Colonic mucosa (tissue), 4 donors: ENCODE results near the gene PCCA. TPM values are rescaled to one million over a fixed set of nuclear protein-coding genes. Genes with fewer than 3 reads are reported as not detected.
A peak's percentile ranks its signal among the peaks of the same experiment; 100 is the strongest.

Experiments used
- DNase-seq: peaks from one replicate; pipeline ENCODE4 v3.0.0-alpha.2; 2020
- H3K27ac ChIP-seq: fragments of 200-600 bp; one replicate; pipeline ENCODE4 v1.8.0; 2021
- H3K27me3 ChIP-seq: fragments of 200-600 bp; one replicate; pipeline ENCODE4 v1.8.0; 2021
- H3K36me3 ChIP-seq: fragments of 200-600 bp; one replicate; pipeline ENCODE4 v1.8.0; 2021
- H3K4me1 ChIP-seq: fragments of 200-600 bp; one replicate; pipeline ENCODE4 v1.8.0; 2021; ENCODE audit warnings: mild to moderate bottlenecking
- H3K4me3 ChIP-seq: fragments of 200-600 bp; one replicate; pipeline ENCODE4 v1.8.0; 2021
- H3K9ac ChIP-seq, 2 donors: one replicate each; pipeline ENCODE4 v1.7.0; 2013; ENCODE audit warnings: control low read depth in 2 of 2, low read depth in 2 of 2, low read length in 2 of 2
- H3K9me3 ChIP-seq: fragments of 200-600 bp; one replicate; pipeline ENCODE4 v1.8.0; 2021
- CTCF ChIP-seq: fragments of 200-600 bp; IDR thresholded peaks from one replicate; pipeline ENCODE4 v1.8.0; 2022; ENCODE audit warnings: antibody characterized with exemption, mild to moderate bottlenecking
- intact Hi-C: fragments of 100-400 bp; cut with DNase I; formaldehyde crosslinking; loops from one replicate; pipeline ENCODE4 v1.14.1; 2022
- total RNA-seq, 2 donors: library from RNA; stranded (reverse); fragmentation: NEBNext Ultra II Directional in 1 of 2; extraction: Animal tissue kit (Norgen Biotek cat#: 25700) in 1 of 2; gene quantifications; one replicate each; pipeline ENCODE4 v1.2.1, GENCODE V29; 2021
- donor health status: healthy.
- donor health status: DM: no; HTN: no; CAD: no.
- donor health status: DM: no; HTN: no; CAD: no.

The PCCA gene
- total RNA-seq, 2 donors from 2014 or later: 65.5 to 109 TPM

GRCh38 chr13:100537951-100538462 lies 449.1 kb downstream of the PCCA start:
- Histone ChIP-seq H3K27me3 (no peaks in the 10 kb centered on the region), H3K36me3 (no peaks in the 10 kb centered on the region), H3K27ac (no peak overlapping the region), H3K9ac (no peak overlapping the region), H3K9me3 (no peaks in the 10 kb centered on the region), H3K4me3 (no peak overlapping the region), H3K4me1 (no peaks in the 10 kb centered on the region)
- no peak for DNase-seq
- intact Hi-C loops: no loop called here
- no peak for TF ChIP-seq CTCF

GRCh38 chr13:100540621-100541020 lies 451.7 kb downstream of the PCCA start:
- H3K9me3 ChIP-seq: no peaks in the 10 kb centered on the region
- intact Hi-C loops: no loop called here
- no peaks in the 10 kb centered on the region for H3K27me3 ChIP-seq
- H3K4me3 ChIP-seq: no peak overlapping the region
- no peak for TF ChIP-seq CTCF
- H3K36me3 ChIP-seq: no peaks in the 10 kb centered on the region
- H3K9ac ChIP-seq: no peak overlapping the region
- peak; percentile 14 for DNase-seq
- H3K27ac ChIP-seq: no peak overlapping the region
- no peaks in the 10 kb centered on the region for H3K4me1 ChIP-seq

GRCh38 chr13:100541897-100542825 lies 453.3 kb downstream of the PCCA start:
- intact Hi-C loops: no loop called here
- TF ChIP-seq CTCF: no peak
- Histone ChIP-seq H3K27me3 (no peaks in the 10 kb centered on the region), H3K4me1 (no peaks in the 10 kb centered on the region), H3K9ac (no peak overlapping the region), H3K4me3 (no peak overlapping the region), H3K36me3 (no peaks in the 10 kb centered on the region), H3K9me3 (no peaks in the 10 kb centered on the region), H3K27ac (no peak overlapping the region)
- DNase-seq: peak; percentile 9

- Histone ChIP-seq H3K9ac (no peak overlapping the region), H3K27me3 (no peaks in the 10 kb centered on the region), H3K4me1 (no peaks in the 10 kb centered on the region), H3K4me3 (no peak overlapping the region), H3K27ac (no peak overlapping the region), H3K9me3 (no peaks in the 10 kb centered on the region), H3K36me3 (no peaks in the 10 kb centered on the region)
- DNase-seq: no peak
- peak; percentile 35 for TF ChIP-seq CTCF
- intact Hi-C loops: no loop called here
Observed at GRCh38 chr13:100542826-100543156, 453.9 kb downstream of the PCCA start.

- intact Hi-C loops: no loop called here
- no peak for DNase-seq
- H3K27me3 ChIP-seq: no peaks in the 10 kb centered on the region
- no peak overlapping the region for H3K4me3 ChIP-seq
- H3K9me3 ChIP-seq: no peaks in the 10 kb centered on the region
- H3K9ac ChIP-seq: no peak overlapping the region
- no peaks in the 10 kb centered on the region for H3K4me1 ChIP-seq
- no peaks in the 10 kb centered on the region for H3K36me3 ChIP-seq
- no peak for TF ChIP-seq CTCF
- no peak overlapping the region for H3K27ac ChIP-seq
Observed at GRCh38 chr13:100543872-100544602, 455.1 kb downstream of the PCCA start.
